ENCODE measurements around the gene ENTREP1.

DNA sequence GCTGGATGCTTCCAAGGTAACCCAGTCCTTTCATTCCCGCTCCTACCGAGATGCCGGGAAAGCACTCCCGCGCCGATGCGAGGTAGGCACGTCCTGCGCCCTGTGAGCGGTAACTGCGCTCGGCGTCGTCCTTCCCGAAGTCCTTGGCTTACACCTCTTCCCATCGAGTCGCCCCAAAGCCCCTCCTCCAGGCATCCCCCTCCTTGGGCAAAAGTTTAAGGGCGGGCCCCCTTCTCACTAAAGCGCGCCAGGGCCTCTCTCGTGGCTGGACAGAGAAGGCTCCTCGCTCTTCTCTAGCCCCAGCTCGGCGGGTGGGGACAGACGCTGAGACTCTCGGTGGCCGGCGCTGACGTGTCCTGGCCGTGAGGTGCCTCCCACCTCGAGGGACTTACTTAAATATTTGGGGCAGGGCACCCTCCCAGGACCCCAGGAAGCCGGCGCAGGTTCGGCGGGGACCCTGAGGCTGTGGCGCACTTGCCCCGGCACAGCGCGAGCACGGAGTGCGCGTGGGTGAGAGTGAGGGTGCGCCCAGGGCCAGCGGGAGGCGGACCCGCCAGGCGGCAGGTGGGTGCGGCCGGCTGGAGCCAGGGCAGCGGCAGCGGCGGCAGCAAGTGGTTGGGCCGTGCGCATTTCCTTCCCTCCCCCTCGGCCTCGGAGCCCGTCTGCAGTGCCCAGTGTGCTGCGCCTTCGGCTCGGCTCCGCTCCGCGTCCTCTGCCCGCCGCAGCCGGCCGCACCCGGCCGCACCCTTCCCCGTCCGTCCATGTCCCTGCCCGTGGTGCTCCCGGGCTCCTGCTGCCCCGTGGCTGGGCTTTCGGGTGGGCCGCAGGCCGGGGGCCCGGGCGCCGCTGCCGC, at the start of gene ENTREP1:
- peak in 3 of 6 experiments; percentile 17 to 24 (median 23) for TF ChIP-seq CTCF (IDR thresholded peaks at IDR 0.05)
- TF ChIP-seq POLR2A (IDR thresholded peaks at IDR 0.05): peak; percentile 45 to 97
